Gastrocnemius medialis (tissue), 4 donors: ENCODE results near the gene NGFR. TPM values are rescaled to one million over a fixed set of nuclear protein-coding genes. Genes with fewer than 3 reads are reported as not detected.

Experiments
- ATAC-seq, 2 donors: fragments of 150-250 bp; one replicate each; pipeline ENCODE4 v1.9.1; 2016
- DNase-seq, 2 donors: peaks; one replicate each; pipeline ENCODE4 v3.0.0-alpha.2; 2019
- H3K27ac ChIP-seq, 4 donors: fragments of 200-600 bp; sonication (generic); 1 replicate in 1 of 4; 2 replicates in 3 of 4; pipeline ENCODE4 v1.5.1; 2016 to 2018; ENCODE audit warnings: mild to moderate bottlenecking in 2 of 4, moderate library complexity in 1 of 4
- H3K27me3 ChIP-seq, 3 donors: fragments of 200-600 bp; sonication (generic) in 2 of 3; 1 replicate in 1 of 3; 2 replicates in 2 of 3; pipeline versions ENCODE4 v1.5.1 to v1.6.0; 2016 to 2019; ENCODE audit warnings: mild to moderate bottlenecking in 1 of 3, moderate library complexity in 1 of 3
- H3K36me3 ChIP-seq, 2 donors: fragments of 200-600 bp; sonication (generic) in 1 of 2; one replicate each; pipeline ENCODE4 v1.5.1; 2017 to 2018
- H3K4me1 ChIP-seq, 2 donors: fragments of 200-600 bp; sonication (generic) in 1 of 2; one replicate each; pipeline ENCODE4 v1.5.1; 2016 to 2017; ENCODE audit warnings: mild to moderate bottlenecking in 2 of 2
- H3K4me3 ChIP-seq, 4 donors: fragments of 200-600 bp; sonication (generic) in 3 of 4; 1 replicate in 1 of 4; 2 replicates in 3 of 4; pipeline ENCODE4 v1.5.1; 2016 to 2019; ENCODE audit warnings: mild to moderate bottlenecking in 2 of 4
- H3K9me3 ChIP-seq, 3 donors: fragments of 200-600 bp; sonication (generic) in 2 of 3; 1 replicate in 1 of 3; 2 replicates in 2 of 3; pipeline ENCODE4 v1.5.1; 2016 to 2019
- POLR2A ChIP-seq, 2 donors: fragments of 450-650 bp; IDR thresholded peaks; one replicate each; pipeline ENCODE4 v1.6.1; 2017; ENCODE audit warnings: antibody characterized with exemption in 2 of 2, mild to moderate bottlenecking in 2 of 2, moderate library complexity in 2 of 2
- in situ Hi-C, 4 donors: fragments of 200-750 bp; cut with MboI; loops; one replicate each; pipeline versions ENCODE4 v1.15.0 to v1.8.0; 2017; ENCODE audit warnings: low sequenced_read_pairs in 4 of 4
- intact Hi-C: fragments of 100-400 bp; cut with DNase I; formaldehyde crosslinking; loops from one replicate; pipeline ENCODE4 v1.15.1; 2023; ENCODE audit warnings: low total_unique reads
- total RNA-seq, 4 donors: library from RNA; depleted of rRNA; stranded (reverse); fragments of >200 nt; gene quantifications; one replicate each; pipeline versions ENCODE4 v1.1.0 to v1.2.3, GENCODE V29; 2016
- TF ChIP-seq, protein P1 (sequence below), 5 experiments: fragments of 450-650 bp in 3 of 5; fragments of 200-600 bp in 2 of 5; sonication (generic) in 2 of 5; IDR thresholded peaks in 4 of 5; conservative IDR thresholded peaks in 1 of 5; 1 replicate in 4 of 5; 2 replicates in 1 of 5; pipeline ENCODE4 v1.5.1; 2016 to 2019; ENCODE audit warnings: antibody characterized with exemption in 5 of 5, mild to moderate bottlenecking in 3 of 5, moderate library complexity in 3 of 5

The NGFR gene
- total RNA-seq, 4 donors from 2014 or later: 0.41 to 3.2 (median 1.0) TPM; not detected in 1

DNA sequence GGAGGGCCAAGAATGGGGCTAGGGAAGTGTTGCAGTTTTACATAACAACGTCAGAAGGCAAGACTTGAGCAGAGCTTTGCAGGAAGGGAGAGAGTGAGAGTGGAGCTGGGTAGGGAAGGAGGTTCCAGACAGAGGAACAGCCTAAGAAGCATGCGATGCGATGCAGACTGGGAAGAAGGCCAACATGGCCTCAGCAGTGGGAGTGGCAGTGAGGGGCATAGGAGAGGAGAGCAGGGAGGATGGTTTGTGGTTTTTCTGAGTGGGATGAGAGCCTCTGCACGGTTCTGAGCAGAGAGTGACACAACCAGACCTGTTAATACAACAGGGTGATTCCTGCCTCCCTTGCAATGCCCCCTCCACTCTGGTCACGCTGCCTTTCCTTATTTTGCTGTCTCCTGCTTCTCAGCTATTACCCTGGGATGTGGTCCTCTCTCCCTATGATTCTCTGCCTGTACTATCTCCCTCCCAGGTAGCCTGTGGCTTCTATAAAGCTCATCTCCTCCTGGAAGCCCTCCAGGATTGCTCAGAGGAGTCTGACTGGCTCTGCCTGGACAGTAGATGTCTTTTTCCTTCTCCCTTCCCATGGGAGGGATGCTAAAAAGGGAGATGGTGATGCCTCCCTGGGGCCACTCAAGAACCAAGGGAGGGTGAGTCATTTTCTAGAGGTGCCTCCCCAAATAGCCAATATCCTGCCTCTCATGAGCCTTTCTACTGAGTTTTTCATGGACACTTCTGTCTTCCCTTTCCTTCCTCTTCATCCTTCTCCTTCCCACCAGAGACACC, 38.7 kb upstream of the NGFR start:
- DNase-seq: no peak
- no peak for TF ChIP-seq POLR2A (IDR thresholded peaks at IDR 0.05)
- TF ChIP-seq, protein P1, sequence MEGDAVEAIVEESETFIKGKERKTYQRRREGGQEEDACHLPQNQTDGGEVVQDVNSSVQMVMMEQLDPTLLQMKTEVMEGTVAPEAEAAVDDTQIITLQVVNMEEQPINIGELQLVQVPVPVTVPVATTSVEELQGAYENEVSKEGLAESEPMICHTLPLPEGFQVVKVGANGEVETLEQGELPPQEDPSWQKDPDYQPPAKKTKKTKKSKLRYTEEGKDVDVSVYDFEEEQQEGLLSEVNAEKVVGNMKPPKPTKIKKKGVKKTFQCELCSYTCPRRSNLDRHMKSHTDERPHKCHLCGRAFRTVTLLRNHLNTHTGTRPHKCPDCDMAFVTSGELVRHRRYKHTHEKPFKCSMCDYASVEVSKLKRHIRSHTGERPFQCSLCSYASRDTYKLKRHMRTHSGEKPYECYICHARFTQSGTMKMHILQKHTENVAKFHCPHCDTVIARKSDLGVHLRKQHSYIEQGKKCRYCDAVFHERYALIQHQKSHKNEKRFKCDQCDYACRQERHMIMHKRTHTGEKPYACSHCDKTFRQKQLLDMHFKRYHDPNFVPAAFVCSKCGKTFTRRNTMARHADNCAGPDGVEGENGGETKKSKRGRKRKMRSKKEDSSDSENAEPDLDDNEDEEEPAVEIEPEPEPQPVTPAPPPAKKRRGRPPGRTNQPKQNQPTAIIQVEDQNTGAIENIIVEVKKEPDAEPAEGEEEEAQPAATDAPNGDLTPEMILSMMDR (IDR thresholded peaks at IDR 0.05 in 4 of 5, conservative IDR thresholded peaks at IDR 0.05 in 1 of 5): no peak
- in situ Hi-C loops: no loop called here

DNA sequence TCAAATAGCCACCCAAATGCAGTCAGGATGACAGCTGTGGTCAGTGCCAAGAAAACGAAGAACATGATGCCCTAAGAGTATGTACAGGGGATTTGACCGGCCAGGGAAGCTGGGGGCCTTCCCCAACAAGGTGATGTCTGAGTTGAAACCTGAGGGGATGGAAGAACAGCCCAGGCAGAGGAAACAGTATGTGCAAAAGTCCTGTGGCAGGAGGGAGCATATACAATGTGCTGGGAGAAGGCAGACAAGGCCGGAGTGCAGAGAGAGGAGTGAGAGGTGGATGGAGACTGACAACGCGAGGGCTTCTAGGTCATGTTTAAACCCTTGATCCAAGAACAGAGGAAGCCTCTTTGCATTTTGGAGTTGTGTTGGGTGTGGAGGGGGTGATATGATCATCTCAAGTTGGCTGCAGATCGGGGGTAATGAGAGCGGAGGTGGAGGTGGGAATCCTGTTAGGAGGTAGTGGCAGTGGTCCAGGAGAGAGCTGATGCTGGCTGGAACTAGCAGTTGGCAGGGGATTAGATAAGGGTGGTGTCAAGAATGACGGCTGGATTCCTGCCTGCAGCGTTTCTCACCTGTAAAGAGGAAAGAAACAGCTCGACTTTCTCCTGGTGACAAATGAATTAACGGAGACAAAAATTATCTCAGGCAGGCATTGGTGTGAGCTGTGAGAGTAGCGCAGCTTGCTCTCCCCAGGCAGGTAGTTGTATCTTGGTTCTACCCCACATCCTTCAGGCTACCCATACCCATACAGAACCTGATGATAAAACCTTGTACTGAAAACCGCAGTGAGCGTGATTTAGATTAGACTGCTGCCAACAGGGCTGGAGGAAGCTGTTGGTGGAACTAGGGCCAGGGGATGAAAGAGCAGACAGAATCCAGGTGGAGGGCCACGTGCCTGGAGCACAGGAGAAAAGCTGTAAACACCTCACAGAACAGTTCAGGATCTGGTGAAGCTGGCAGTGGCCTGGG, 37.2 kb upstream of the NGFR start:
- Histone ChIP-seq H3K9me3 (no peaks in the 10 kb centered on the region), H3K36me3 (no peaks in the 10 kb centered on the region), H3K4me1 (peaks cover 0 to 3% of the 10 kb centered on the region in 2 donors), H3K27ac (no peak overlapping the region), H3K4me3 (no peak overlapping the region), H3K27me3 (no peaks in the 10 kb centered on the region)
- intact Hi-C loops (no loop called here), in situ Hi-C loops (no loop called here)
- ATAC-seq: no peak
- no peak for DNase-seq
- TF ChIP-seq POLR2A (IDR thresholded peaks at IDR 0.05): no peak
- TF ChIP-seq, protein P1 (IDR thresholded peaks at IDR 0.05 in 4 of 5, conservative IDR thresholded peaks at IDR 0.05 in 1 of 5): no peak

More for the DNA sequence above, 38.7 kb upstream of the NGFR start:
- no peaks in the 10 kb centered on the region for H3K4me1 ChIP-seq
- intact Hi-C loops: no loop called here
- no peaks in the 10 kb centered on the region for H3K9me3 ChIP-seq
- no peak for ATAC-seq
- no peak overlapping the region for H3K4me3 ChIP-seq
- H3K27ac ChIP-seq: no peak overlapping the region
- no peaks in the 10 kb centered on the region for H3K36me3 ChIP-seq
- H3K27me3 ChIP-seq: no peaks in the 10 kb centered on the region

DNA sequence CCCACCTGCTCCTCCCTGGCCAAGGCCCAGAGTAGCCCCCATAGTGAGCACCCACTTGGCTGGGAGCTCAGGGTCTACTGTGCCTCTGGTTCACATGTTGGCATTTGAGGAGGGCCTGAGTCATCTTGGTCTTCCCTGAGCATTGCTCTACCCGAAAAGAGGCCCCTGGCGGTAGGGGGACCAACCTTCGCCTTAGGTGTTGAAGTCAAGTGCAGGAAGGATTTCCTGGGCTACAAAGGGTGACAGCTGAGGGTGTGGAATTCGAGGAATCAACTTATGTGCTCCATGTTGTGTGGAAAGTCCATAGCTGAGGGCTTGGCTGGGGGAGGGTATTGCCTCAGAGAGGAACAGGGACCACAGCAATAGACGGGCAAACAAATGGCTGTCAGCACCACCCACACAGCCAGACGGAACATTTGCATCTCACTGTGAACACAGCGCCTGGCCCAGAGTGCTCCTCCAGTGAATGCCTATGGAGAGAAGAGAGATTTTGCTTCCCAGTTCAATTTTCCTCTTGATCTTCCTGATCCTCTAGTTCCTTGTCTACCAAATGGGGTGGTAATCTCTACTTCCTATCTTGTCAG, 35.6 kb upstream of the NGFR start:
- Histone ChIP-seq H3K27ac (no peak overlapping the region), H3K27me3 (no peaks in the 10 kb centered on the region), H3K4me1 (peaks cover 0 to 3% of the 10 kb centered on the region in 2 donors), H3K4me3 (no peak overlapping the region), H3K36me3 (no peaks in the 10 kb centered on the region), H3K9me3 (no peaks in the 10 kb centered on the region)
- TF ChIP-seq, protein P1 (IDR thresholded peaks at IDR 0.05 in 4 of 5, conservative IDR thresholded peaks at IDR 0.05 in 1 of 5): no peak
- TF ChIP-seq POLR2A (IDR thresholded peaks at IDR 0.05): no peak
- DNase-seq (no peak), ATAC-seq (no peak)
- intact Hi-C loops (no loop called here), in situ Hi-C loops (no loop called here)

DNA sequence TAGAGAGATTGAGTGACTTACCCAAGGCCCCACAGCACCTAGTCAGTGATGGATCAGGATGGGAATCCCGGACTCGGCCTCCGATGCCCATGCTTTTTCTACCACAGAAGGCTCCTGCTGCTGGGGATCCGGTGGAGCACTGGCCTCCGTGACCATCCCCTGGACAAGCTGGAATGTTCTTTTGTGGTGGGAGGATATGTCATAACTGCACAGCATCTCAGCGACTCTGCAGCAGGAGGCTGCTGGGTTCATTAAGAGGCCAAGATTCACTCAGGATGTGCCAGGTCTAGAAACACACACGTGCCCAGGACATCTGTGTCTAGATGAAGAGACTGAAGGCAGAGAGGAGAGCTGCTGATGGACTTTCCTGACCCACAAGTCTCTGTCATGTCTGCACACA, 34.7 kb upstream of the NGFR start:
- TF ChIP-seq, protein P1 (IDR thresholded peaks at IDR 0.05 in 4 of 5, conservative IDR thresholded peaks at IDR 0.05 in 1 of 5): no peak
- TF ChIP-seq POLR2A (IDR thresholded peaks at IDR 0.05): no peak
- H3K27me3 ChIP-seq: no peaks in the 10 kb centered on the region
- no peaks in the 10 kb centered on the region for H3K9me3 ChIP-seq
- intact Hi-C loops (no loop called here), in situ Hi-C loops (no loop called here)
- no peak for ATAC-seq
- H3K36me3 ChIP-seq: no peaks in the 10 kb centered on the region
- no peak for DNase-seq
- H3K4me1 ChIP-seq: peaks cover 0 to 3% of the 10 kb centered on the region in 2 donors
- no peak overlapping the region for H3K4me3 ChIP-seq
- no peak overlapping the region for H3K27ac ChIP-seq
